ENCODE results near the gene ATP5IF1. TPM values are rescaled to one million over a fixed set of nuclear protein-coding genes. Genes with fewer than 3 reads are reported as not detected.

The ATP5IF1 gene
- total and polyA plus RNA-seq, 2 of the 8 experiments (the other 6 are each of a cell fraction or from before 2014, with no cell fraction given) = 198 to 242 TPM

GRCh38 chr1:28282426-28283407 is 46.8 kb downstream of the ATP5IF1 start:
- H2AK5ac ChIP-seq (ENCODE audit: low read depth, low read length) = no peak overlapping the region
- no peak overlapping the region for H3K4ac ChIP-seq (replicated peaks; ENCODE audit: insufficient read length, low read depth, low read length)
- no peak overlapping the region for H4K8ac ChIP-seq (ENCODE audit: extremely low read depth, insufficient read depth, low read length)
- no peak overlapping the region for H3K23ac ChIP-seq (ENCODE audit: insufficient read length)
- H3K4me3 ChIP-seq (ENCODE audit: extremely low read depth in 1 of 4, insufficient read depth in 2 of 4, low read depth in 3 of 4, low read length in 4 of 4) = no peak overlapping the region
- DNase-seq (ENCODE audit: low read depth in 1 of 2, low spot score in 2 of 2) (no peak), FAIRE-seq (no peak)
- no peak overlapping the region for H2BK20ac ChIP-seq (ENCODE audit: low read length)
- no peak overlapping the region for H4K91ac ChIP-seq (replicated peaks; ENCODE audit: insufficient read length, low read length)
- H3K27me3 ChIP-seq (replicated peaks in 1 of 4; ENCODE audit: control insufficient read depth in 3 of 4, extremely low read depth in 1 of 4, insufficient read depth in 3 of 4, low read length in 3 of 4) = no peaks in the 10 kb centered on the region
- H2BK120ac ChIP-seq (replicated peaks; ENCODE audit: low read depth, low read length) = no peak overlapping the region
- TF ChIP-seq CTCF (IDR thresholded peaks at IDR 0.05; ENCODE audit: control extremely low read depth in 1 of 3, insufficient read depth in 1 of 3, low read depth in 1 of 3, low read length in 3 of 3) (no peak), POLR2AphosphoS5 (IDR thresholded peaks at IDR 0.05; ENCODE audit: low read depth, low read length) (peak; percentile 47; the same call in 1 of the 2 replicates), JUN (IDR thresholded peaks at IDR 0.05; ENCODE audit: low read depth, low read length) (no peak)
- H3K79me1 ChIP-seq (ENCODE audit: low read depth, low read length) = no peaks in the 10 kb centered on the region
- H2BK12ac ChIP-seq (ENCODE audit: low read depth, low read length) = no peak overlapping the region
- H3K14ac ChIP-seq (ENCODE audit: insufficient read length) = no peak overlapping the region
- H3K36me3 ChIP-seq (ENCODE audit: control insufficient read depth in 2 of 4, insufficient read depth in 4 of 4, low read length in 3 of 4) = peaks cover 23 to 46% (median 39%) of the 10 kb centered on the region in 4 experiments
- H4K20me1 ChIP-seq (replicated peaks in 1 of 2; ENCODE audit: control insufficient read depth in 1 of 2, insufficient read depth in 2 of 2, low read length in 2 of 2) = peaks cover 0 to 5% of the 10 kb centered on the region in 2 experiments
- no peak overlapping the region for H2AFZ ChIP-seq (ENCODE audit: low read length)
- peak overlapping the region; percentile 21; the same call in 1 of the 2 replicates for H3K27ac ChIP-seq (ENCODE audit: low read depth, low read length)
- H3K9ac ChIP-seq (replicated peaks in 1 of 4; ENCODE audit: extremely low read depth in 1 of 4, low read depth in 3 of 4, low read length in 3 of 4) = no peak overlapping the region
- ChIA-PET CTCF (ENCODE audit: partially characterized antibody) (interaction anchor here (1.9 kb wide), 1 partner anchor 34 kb away, joined by 4 read pairs; no protein-coding TSS in a partner anchor), POLR2A (ENCODE audit: partially characterized antibody) (interaction anchor here (1.1 to 20.8 kb wide), 6 partner anchors 13 to 47 kb away, joined by 3 to 324 read pairs (median 6); partner anchors contain the start of genes MED18 and SESN2)
- no peaks in the 10 kb centered on the region for H3K23me2 ChIP-seq (ENCODE audit: low read depth, low read length)
- H2BK5ac ChIP-seq (ENCODE audit: low read depth, low read length) = no peak overlapping the region; the same call in 1 of the 2 replicates
- H2BK15ac ChIP-seq (ENCODE audit: low read length) = no peak overlapping the region
- H3K79me2 ChIP-seq (ENCODE audit: control insufficient read depth in 1 of 2, insufficient read depth in 2 of 2, low read length in 2 of 2) = no peaks in the 10 kb centered on the region
- no peaks in the 10 kb centered on the region for H3K9me3 ChIP-seq (ENCODE audit: insufficient read depth in 2 of 2, low read depth in 1 of 2, low read length in 1 of 2)
- no peak overlapping the region for H3K4me2 ChIP-seq (ENCODE audit: insufficient read depth in 1 of 2, low read depth in 2 of 2, low read length in 2 of 2)
- no peak overlapping the region for H3K56ac ChIP-seq (replicated peaks; ENCODE audit: insufficient read length, low read depth, low read length)
- H4K5ac ChIP-seq (ENCODE audit: insufficient read length, low read depth, low read length) = no peak overlapping the region
- WGBS, 2 experiments (ENCODE audit: extremely low coverage in 1 of 2, insufficient coverage in 1 of 2, insufficient read length in 1 of 2, insufficient replicate concordance in 2 of 2, low coverage in 1 of 2, low lambda C conversion rate in 2 of 2, missing lambda C conversion rate in 1 of 2) = 87% methylated on average over 13 of the region's 14 CpGs; no CpG with 5 or more reads in 1 of the 2 experiments
- no peaks in the 10 kb centered on the region for H3K4me1 ChIP-seq (replicated peaks in 1 of 4; ENCODE audit: control insufficient read depth in 3 of 4, insufficient read depth in 4 of 4, low read length in 3 of 4)
- no peak overlapping the region for H3K18ac ChIP-seq (ENCODE audit: extremely low read depth, low read length)

Measured in H1 (cell line).